ENCODE measurements around the gene TMTC1. TPM values are rescaled to one million over a fixed set of nuclear protein-coding genes. Genes with fewer than 3 reads are reported as not detected.

The TMTC1 gene
- total and polyA plus RNA-seq, 2 experiments from 2014 or later: 6.8 to 14.0 TPM

DNA sequence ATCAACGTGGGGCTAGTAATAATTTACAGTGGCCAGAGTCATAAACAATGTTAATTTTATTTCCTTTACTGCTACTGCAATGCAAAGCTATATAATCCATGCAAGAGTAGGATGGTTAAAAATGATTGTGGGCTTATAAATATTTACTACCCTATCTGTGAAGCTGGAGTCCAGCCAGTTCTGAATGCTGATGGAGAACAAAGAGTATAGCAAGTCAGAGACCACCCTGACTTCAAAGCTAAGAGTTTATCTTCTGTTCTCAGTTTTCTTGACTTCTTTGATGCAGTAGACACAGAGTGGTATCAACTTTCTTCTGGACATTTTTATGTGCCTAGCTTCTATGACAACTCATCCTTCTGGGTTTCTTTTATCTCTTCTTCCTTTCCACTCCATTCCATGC is 252.3 kb downstream of the TMTC1 start:
- Histone ChIP-seq H3K36me3 (replicated peaks; ENCODE audit: insufficient read depth, low read depth) (no peaks in the 10 kb centered on the region), H4K20me1 (ENCODE audit: insufficient read depth, poor library complexity, severe bottlenecking) (no peaks in the 10 kb centered on the region), H3K9me3 (ENCODE audit: low read depth) (no peaks in the 10 kb centered on the region), H3K27me3 (no peaks in the 10 kb centered on the region), H3K9me2 (replicated peaks; ENCODE audit: insufficient read depth) (no peaks in the 10 kb centered on the region), H3K4me3 (no peak overlapping the region), H3K27ac (no peak overlapping the region), H2AFZ (no peak overlapping the region), H3K4me2 (no peak overlapping the region), H3K79me2 (no peaks in the 10 kb centered on the region), H3K4me1 (ENCODE audit: insufficient read depth) (no peaks in the 10 kb centered on the region)
- no peak for DNase-seq (ENCODE audit: low spot score)
- TF ChIP-seq EZH2 (IDR thresholded peaks at IDR 0.05; ENCODE audit: borderline replicate concordance) (no peak), EZH2phosphoT487 (IDR thresholded peaks at IDR 0.05; ENCODE audit: low read depth, severe bottlenecking, unreplicated experiment) (no peak), CTCF (IDR thresholded peaks at IDR 0.05; ENCODE audit: poor library complexity) (no peak)
- 30% methylated on average over 1 of the region's 1 CpG for WGBS (ENCODE audit: low lambda C conversion rate, missing lambda C conversion rate)

DNA sequence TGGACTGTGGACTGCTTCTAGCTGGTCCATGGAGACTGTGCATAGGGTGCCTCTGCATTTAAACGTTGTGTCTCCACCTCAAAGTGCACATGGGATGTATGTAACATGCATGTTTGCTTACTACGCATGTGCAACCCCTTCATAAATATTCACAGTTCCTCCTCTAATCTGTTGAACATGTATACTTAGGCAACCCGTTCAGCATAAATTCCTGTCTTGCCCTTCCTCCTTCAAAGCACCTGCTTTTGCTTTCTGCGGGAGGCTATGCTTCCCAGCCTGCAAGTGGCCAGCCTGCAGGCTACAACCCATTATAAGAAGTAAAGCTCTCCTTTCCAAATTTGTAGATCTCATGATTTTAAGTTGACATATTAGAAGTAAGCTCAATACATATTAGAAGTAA is 253.3 kb downstream of the TMTC1 start:
- Histone ChIP-seq H3K4me3 (no peak overlapping the region), H3K36me3 (replicated peaks; ENCODE audit: insufficient read depth, low read depth) (no peaks in the 10 kb centered on the region), H3K4me1 (ENCODE audit: insufficient read depth) (no peaks in the 10 kb centered on the region), H3K27me3 (no peaks in the 10 kb centered on the region), H4K20me1 (ENCODE audit: insufficient read depth, poor library complexity, severe bottlenecking) (no peaks in the 10 kb centered on the region), H3K4me2 (no peak overlapping the region), H2AFZ (no peak overlapping the region), H3K9me3 (ENCODE audit: low read depth) (no peaks in the 10 kb centered on the region), H3K79me2 (no peaks in the 10 kb centered on the region), H3K27ac (no peak overlapping the region), H3K9me2 (replicated peaks; ENCODE audit: insufficient read depth) (no peaks in the 10 kb centered on the region)
- no peak for DNase-seq (ENCODE audit: low spot score)
- TF ChIP-seq EZH2phosphoT487 (IDR thresholded peaks at IDR 0.05; ENCODE audit: low read depth, severe bottlenecking, unreplicated experiment): no peak
- no peak for TF ChIP-seq CTCF (IDR thresholded peaks at IDR 0.05; ENCODE audit: poor library complexity)
- no peak for TF ChIP-seq EZH2 (IDR thresholded peaks at IDR 0.05; ENCODE audit: borderline replicate concordance)
- WGBS (ENCODE audit: low lambda C conversion rate, missing lambda C conversion rate): 96% methylated on average over 4 of the region's 4 CpGs

DNA sequence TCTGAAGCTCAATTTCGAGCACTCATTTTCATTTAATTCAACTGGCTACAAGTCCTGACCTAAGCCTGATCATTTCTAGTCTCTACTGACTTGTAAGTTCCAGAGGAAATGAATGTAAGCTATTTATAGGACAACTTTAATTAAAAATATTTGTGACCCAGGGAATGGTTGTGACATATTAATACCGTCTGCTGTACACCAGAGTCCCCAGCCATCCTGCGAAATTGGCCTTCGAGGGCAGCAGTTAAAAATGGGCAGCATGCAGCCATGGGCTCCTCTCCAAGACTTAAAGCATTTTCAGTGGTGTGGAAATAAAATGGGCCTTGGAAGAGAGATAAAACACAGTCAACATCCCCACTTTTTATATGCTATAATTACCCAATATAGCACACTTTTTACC is 255.6 kb downstream of the TMTC1 start:
- Histone ChIP-seq H4K20me1 (ENCODE audit: insufficient read depth, poor library complexity, severe bottlenecking) (no peaks in the 10 kb centered on the region), H2AFZ (no peak overlapping the region), H3K27ac (no peak overlapping the region), H3K4me3 (no peak overlapping the region), H3K9me2 (replicated peaks; ENCODE audit: insufficient read depth) (no peaks in the 10 kb centered on the region), H3K4me2 (no peak overlapping the region), H3K9me3 (ENCODE audit: low read depth) (no peaks in the 10 kb centered on the region), H3K27me3 (no peaks in the 10 kb centered on the region), H3K79me2 (no peaks in the 10 kb centered on the region), H3K36me3 (replicated peaks; ENCODE audit: insufficient read depth, low read depth) (no peaks in the 10 kb centered on the region), H3K4me1 (ENCODE audit: insufficient read depth) (no peaks in the 10 kb centered on the region)
- DNase-seq (ENCODE audit: low spot score): no peak
- WGBS (ENCODE audit: low lambda C conversion rate, missing lambda C conversion rate): 91% methylated on average over 4 of the region's 4 CpGs
- TF ChIP-seq CTCF (IDR thresholded peaks at IDR 0.05; ENCODE audit: poor library complexity) (no peak), EZH2phosphoT487 (IDR thresholded peaks at IDR 0.05; ENCODE audit: low read depth, severe bottlenecking, unreplicated experiment) (no peak)

GRCh38 chr12:29521951-29522350 is 261.8 kb downstream of the TMTC1 start:
- WGBS (ENCODE audit: low lambda C conversion rate, missing lambda C conversion rate): 82% methylated on average over 2 of the region's 2 CpGs

More at GRCh38 chr12:29521951-29522350, 261.8 kb downstream of the TMTC1 start:
- H3K36me3 ChIP-seq (replicated peaks; ENCODE audit: insufficient read depth, low read depth): no peaks in the 10 kb centered on the region
- H3K4me1 ChIP-seq (ENCODE audit: insufficient read depth): no peaks in the 10 kb centered on the region
- H4K20me1 ChIP-seq (ENCODE audit: insufficient read depth, poor library complexity, severe bottlenecking): no peaks in the 10 kb centered on the region
- H3K4me3 ChIP-seq: no peak overlapping the region
- H3K79me2 ChIP-seq: no peaks in the 10 kb centered on the region
- DNase-seq (ENCODE audit: low spot score): no peak
- no peaks in the 10 kb centered on the region for H3K9me3 ChIP-seq (ENCODE audit: low read depth)
- H3K27ac ChIP-seq: no peak overlapping the region
- H3K9me2 ChIP-seq (replicated peaks; ENCODE audit: insufficient read depth): no peaks in the 10 kb centered on the region
- no peak overlapping the region for H2AFZ ChIP-seq
- no peak overlapping the region for H3K4me2 ChIP-seq
- no peaks in the 10 kb centered on the region for H3K27me3 ChIP-seq
- TF ChIP-seq CTCF (IDR thresholded peaks at IDR 0.05; ENCODE audit: poor library complexity): no peak
- no peak for TF ChIP-seq EZH2phosphoT487 (IDR thresholded peaks at IDR 0.05; ENCODE audit: low read depth, severe bottlenecking, unreplicated experiment)
- no peak for TF ChIP-seq EZH2 (IDR thresholded peaks at IDR 0.05; ENCODE audit: borderline replicate concordance)

All from hepatocyte (in vitro differentiated cells).